Left ventricle myocardium inferior (tissue), 1 donor: Measurements from ENCODE around the gene ANLN. TPM values are rescaled to one million over a fixed set of nuclear protein-coding genes. Genes with fewer than 3 reads are reported as not detected.

ENCODE experiments used
- DNase-seq: peaks from one replicate; pipeline ENCODE4 v3.0.0-alpha.2; 2020
- H3K27ac ChIP-seq: fragments of 200-600 bp; replicated peaks from 2 replicates; pipeline ENCODE4 v1.8.0; 2021
- H3K27me3 ChIP-seq: fragments of 200-600 bp; 2 replicates; pipeline ENCODE4 v1.8.0; 2021; ENCODE audit warnings: low read depth
- H3K36me3 ChIP-seq: fragments of 200-600 bp; 2 replicates; pipeline ENCODE4 v1.8.0; 2021
- H3K4me1 ChIP-seq: fragments of 200-600 bp; 2 replicates; pipeline ENCODE4 v1.8.0; 2021
- H3K4me3 ChIP-seq: fragments of 200-600 bp; 2 replicates; pipeline ENCODE4 v1.8.0; 2021; ENCODE audit warnings: mild to moderate bottlenecking, moderate library complexity
- H3K9me3 ChIP-seq: fragments of 200-600 bp; replicated peaks from 2 replicates; pipeline ENCODE4 v1.8.0; 2021
- CTCF ChIP-seq: fragments of 200-600 bp; IDR thresholded peaks from 2 replicates; pipeline ENCODE4 v1.8.0; 2021; ENCODE audit warnings: antibody characterized with exemption, mild to moderate bottlenecking, borderline replicate concordance
- intact Hi-C: fragments of 100-400 bp; cut with micrococcal nuclease; formaldehyde crosslinking; loops from one replicate; pipeline ENCODE4 v1.11.0; 2022
- total RNA-seq: library from RNA; stranded (reverse); fragmentation: NEBNext Ultra II Directional; extraction: Animal tissue kit (Norgen Biotek cat#: 25700); gene quantifications from one replicate; pipeline ENCODE4 v1.2.1, GENCODE V29; 2021
- donor health status: DM: no; HTN: yes; CAD: no; lungs with severe emphysema.

Gene ANLN
- total RNA-seq, 1 donor from 2014 or later: 2.1 TPM

- H3K9me3 ChIP-seq: no peaks in the 10 kb centered on the region
- H3K4me3 ChIP-seq: no peak overlapping the region
- no peak for DNase-seq
- H3K27me3 ChIP-seq: no peaks in the 10 kb centered on the region
- no peak for TF ChIP-seq CTCF
- no peaks in the 10 kb centered on the region for H3K36me3 ChIP-seq
- no peaks in the 10 kb centered on the region for H3K4me1 ChIP-seq
- H3K27ac ChIP-seq: no peak overlapping the region
- intact Hi-C loops: no loop called here
Observed at GRCh38 chr7:36449685-36450084, 60.0 kb downstream of the ANLN start.

- H3K27me3 ChIP-seq: no peaks in the 10 kb centered on the region
- DNase-seq: no peak
Observed at GRCh38 chr7:36453769-36454168, 64.1 kb downstream of the ANLN start.

GRCh38 chr7:36455646-36456045 is 66.0 kb downstream of the ANLN start:
- Histone ChIP-seq H3K36me3 (no peaks in the 10 kb centered on the region), H3K4me3 (no peak overlapping the region), H3K9me3 (no peaks in the 10 kb centered on the region), H3K4me1 (no peaks in the 10 kb centered on the region), H3K27me3 (no peaks in the 10 kb centered on the region), H3K27ac (no peak overlapping the region)
- intact Hi-C loops: no loop called here
- no peak for TF ChIP-seq CTCF
- no peak for DNase-seq

More at GRCh38 chr7:36453769-36454168, 64.1 kb downstream of the ANLN start:
- TF ChIP-seq CTCF: no peak
- no peaks in the 10 kb centered on the region for H3K36me3 ChIP-seq
- intact Hi-C loops: no loop called here
- H3K4me1 ChIP-seq: no peaks in the 10 kb centered on the region
- no peak overlapping the region for H3K27ac ChIP-seq
- no peak overlapping the region for H3K4me3 ChIP-seq
- H3K9me3 ChIP-seq: no peaks in the 10 kb centered on the region

- Histone ChIP-seq H3K9me3 (no peaks in the 10 kb centered on the region), H3K4me3 (no peak overlapping the region), H3K27me3 (no peaks in the 10 kb centered on the region), H3K27ac (no peak overlapping the region), H3K36me3 (no peaks in the 10 kb centered on the region), H3K4me1 (no peaks in the 10 kb centered on the region)
- TF ChIP-seq CTCF: no peak
- DNase-seq: no peak
- intact Hi-C loops: no loop called here
Observed at GRCh38 chr7:36456138-36456537, 66.5 kb downstream of the ANLN start.

GRCh38 chr7:36456548-36456947 is 66.9 kb downstream of the ANLN start:
- Histone ChIP-seq H3K27ac (no peak overlapping the region), H3K9me3 (no peaks in the 10 kb centered on the region), H3K27me3 (no peaks in the 10 kb centered on the region), H3K4me1 (no peaks in the 10 kb centered on the region), H3K36me3 (no peaks in the 10 kb centered on the region), H3K4me3 (no peak overlapping the region)
- TF ChIP-seq CTCF: no peak
- intact Hi-C loops: no loop called here
- no peak for DNase-seq
